ENCODE results near the gene SUSD1. TPM values are rescaled to one million over a fixed set of nuclear protein-coding genes. Genes with fewer than 3 reads are reported as not detected.

The SUSD1 gene
- total RNA-seq, 3 donors from 2014 or later = 6.4 to 17.3 (median 13.1) TPM

- H3K4me1 ChIP-seq = no peaks in the 10 kb centered on the region
- no peak overlapping the region for H3K27ac ChIP-seq
- intact Hi-C loops (cut with DNase I; ENCODE audit: low total_unique reads) = no loop called here
- no peaks in the 10 kb centered on the region for H3K27me3 ChIP-seq
- no peak for DNase-seq (ENCODE audit: low spot score in 2 of 2)
- no peaks in the 10 kb centered on the region for H3K9me3 ChIP-seq
- no peak for TF ChIP-seq POLR2AphosphoS5 (IDR thresholded peaks at IDR 0.05)
- TF ChIP-seq CTCF (IDR thresholded peaks at IDR 0.05) = no peak
- TF ChIP-seq POLR2A (IDR thresholded peaks at IDR 0.05) = no peak
- H3K36me3 ChIP-seq = no peaks in the 10 kb centered on the region
- no peak overlapping the region for H3K4me3 ChIP-seq
These were observed 15.3 kb downstream of the SUSD1 start for GRCh38 chr9:112159781-112160180.

GRCh38 chr9:112158656-112159367, 16.3 kb downstream of the SUSD1 start:
- Histone ChIP-seq H3K9me3 (no peaks in the 10 kb centered on the region), H3K4me1 (no peaks in the 10 kb centered on the region), H3K27ac (no peak overlapping the region), H3K36me3 (no peaks in the 10 kb centered on the region), H3K27me3 (no peaks in the 10 kb centered on the region), H3K4me3 (no peak overlapping the region)
- no peak for DNase-seq (ENCODE audit: low spot score in 2 of 2)
- TF ChIP-seq CTCF (IDR thresholded peaks at IDR 0.05) (no peak), POLR2AphosphoS5 (IDR thresholded peaks at IDR 0.05) (no peak), POLR2A (IDR thresholded peaks at IDR 0.05) (no peak)
- intact Hi-C loops (cut with DNase I; ENCODE audit: low total_unique reads) = no loop called here

- H3K27me3 ChIP-seq = no peaks in the 10 kb centered on the region
- intact Hi-C loops (cut with DNase I; ENCODE audit: low total_unique reads) = no loop called here
- TF ChIP-seq POLR2AphosphoS5 (IDR thresholded peaks at IDR 0.05) (no peak), POLR2A (IDR thresholded peaks at IDR 0.05) (no peak), CTCF (IDR thresholded peaks at IDR 0.05) (no peak)
- no peaks in the 10 kb centered on the region for H3K36me3 ChIP-seq
- no peak for DNase-seq (ENCODE audit: low spot score in 2 of 2)
- H3K9me3 ChIP-seq = no peaks in the 10 kb centered on the region
- no peaks in the 10 kb centered on the region for H3K4me1 ChIP-seq
- peak overlapping the region in 1 of 2 donors; percentile 14 for H3K27ac ChIP-seq
- no peak overlapping the region for H3K4me3 ChIP-seq
These were observed 17.1 kb downstream of the SUSD1 start for GRCh38 chr9:112157961-112158360.

GRCh38 chr9:112157087-112157486, 18.0 kb downstream of the SUSD1 start:
- no peaks in the 10 kb centered on the region for H3K27me3 ChIP-seq
- H3K4me3 ChIP-seq = no peak overlapping the region
- H3K4me1 ChIP-seq = no peaks in the 10 kb centered on the region
- intact Hi-C loops (cut with DNase I; ENCODE audit: low total_unique reads) = no loop called here
- no peak for TF ChIP-seq POLR2A (IDR thresholded peaks at IDR 0.05)
- TF ChIP-seq POLR2AphosphoS5 (IDR thresholded peaks at IDR 0.05) = no peak
- TF ChIP-seq CTCF (IDR thresholded peaks at IDR 0.05) = no peak
- no peaks in the 10 kb centered on the region for H3K9me3 ChIP-seq
- no peak for DNase-seq (ENCODE audit: low spot score in 2 of 2)
- H3K36me3 ChIP-seq = no peaks in the 10 kb centered on the region
- H3K27ac ChIP-seq = peak overlapping the region in 1 of 2 donors; percentile 28

GRCh38 chr9:112149211-112149610, 25.9 kb downstream of the SUSD1 start:
- no peak overlapping the region for H3K27ac ChIP-seq
- TF ChIP-seq POLR2AphosphoS5 (IDR thresholded peaks at IDR 0.05) (no peak), POLR2A (IDR thresholded peaks at IDR 0.05) (no peak), CTCF (IDR thresholded peaks at IDR 0.05) (no peak)
- H3K4me3 ChIP-seq = no peak overlapping the region
- no peak for DNase-seq (ENCODE audit: low spot score in 2 of 2)
- H3K27me3 ChIP-seq = no peaks in the 10 kb centered on the region
- no peaks in the 10 kb centered on the region for H3K9me3 ChIP-seq
- intact Hi-C loops (cut with DNase I; ENCODE audit: low total_unique reads) = no loop called here
- no peaks in the 10 kb centered on the region for H3K36me3 ChIP-seq
- H3K4me1 ChIP-seq = no peaks in the 10 kb centered on the region
